Measurements from ENCODE around the gene LNPEP.
"Not testable (repeated sequence)": the region's sequence is repeated elsewhere in the genome, so short reads cannot be mapped to it uniquely, and the experiment has no call there.

Gene LNPEP

GRCh38 chr5:97065475-97065874 is 129.6 kb downstream of the LNPEP start:
- DNase-seq (no peak), ATAC-seq (no peak)

DNA sequence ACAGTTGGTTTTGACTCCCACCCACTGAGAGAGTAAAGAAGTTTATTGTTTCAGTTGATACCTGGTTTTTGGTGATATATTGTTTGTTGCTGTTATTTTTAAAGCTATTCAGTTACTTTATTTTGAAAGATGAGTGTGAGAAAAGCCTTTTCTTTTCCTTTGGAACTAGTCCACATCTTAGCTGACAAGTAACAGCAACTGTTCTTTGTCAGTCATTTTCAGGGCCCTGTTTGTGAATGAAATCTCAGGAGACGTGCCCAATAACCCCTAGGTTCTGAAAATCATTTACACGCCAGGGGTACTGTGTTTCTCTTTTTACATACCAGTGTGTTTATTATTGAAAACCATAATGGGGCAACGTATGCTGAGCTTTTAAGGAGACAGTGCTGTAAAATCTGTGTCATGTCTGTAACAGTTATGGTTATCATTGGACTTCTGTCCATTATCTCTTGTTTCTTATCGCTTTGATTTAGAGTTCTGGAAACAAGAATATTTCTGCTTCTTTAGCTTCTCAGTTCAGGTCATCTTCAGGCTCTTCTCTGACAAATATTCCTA is 131.5 kb downstream of the LNPEP start:
- ATAC-seq (no peak), DNase-seq (no peak)

DNA sequence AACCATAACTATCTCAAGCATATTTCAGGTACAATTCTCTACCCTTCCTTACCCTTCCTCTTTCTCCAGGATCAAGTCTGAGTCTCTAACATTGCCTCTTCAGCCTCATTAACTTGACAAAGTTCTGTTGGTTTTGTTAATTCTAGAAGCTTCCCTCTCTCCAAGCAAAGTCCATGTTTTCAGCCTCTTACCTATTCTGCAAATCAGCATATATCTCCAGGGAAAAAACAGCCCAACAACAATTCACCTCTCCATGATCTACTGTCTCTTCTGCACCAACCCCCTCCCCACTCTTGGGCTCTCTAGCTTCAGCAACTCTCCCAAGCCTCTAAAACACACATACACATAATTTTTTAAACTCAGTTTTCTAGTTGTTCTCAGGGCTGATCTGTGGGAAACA is 134.4 kb downstream of the LNPEP start:
- no peak for ATAC-seq
- no peak for DNase-seq

GRCh38 chr5:97071101-97071500 is 135.2 kb downstream of the LNPEP start:
- ATAC-seq (no peak), DNase-seq (no peak)

DNA sequence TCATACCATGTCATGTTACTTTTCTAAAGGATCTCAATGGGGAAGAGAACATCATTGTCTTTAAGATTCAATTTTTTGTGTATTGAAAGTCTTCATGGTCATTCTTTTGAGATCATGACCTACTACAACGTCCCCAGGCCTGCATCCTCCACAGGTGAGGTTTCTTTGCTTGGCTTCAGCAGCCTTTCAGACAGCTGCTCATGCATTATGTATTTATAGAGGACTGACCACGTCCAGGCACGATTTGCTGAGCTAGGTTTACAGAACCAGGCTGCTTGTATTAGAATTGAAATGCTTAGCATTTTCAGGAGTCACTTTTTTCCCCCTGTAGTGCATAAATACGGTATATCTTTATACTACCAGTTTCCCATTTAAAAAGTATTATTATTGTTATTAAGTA is 136.1 kb downstream of the LNPEP start:
- DNase-seq (no peak), ATAC-seq (no peak)

DNA sequence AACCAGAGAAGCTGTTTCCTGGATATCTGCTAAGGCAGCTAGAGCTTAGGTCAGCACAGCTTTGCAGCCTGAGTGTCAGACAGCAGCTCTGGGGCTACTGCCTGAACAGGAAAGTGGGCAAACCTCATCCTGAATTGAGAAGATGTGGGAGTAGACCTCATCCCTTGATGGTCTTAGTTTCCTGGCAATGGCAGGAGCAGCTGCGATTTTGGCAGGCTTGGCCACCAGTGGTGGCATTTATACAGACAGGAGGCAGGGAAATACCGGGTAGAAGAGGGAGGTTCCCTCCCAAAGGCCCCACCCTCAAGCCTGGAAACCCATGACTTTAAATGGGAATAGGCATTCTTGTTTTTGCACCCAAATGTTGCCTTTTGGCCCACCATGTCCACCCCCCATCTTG is 136.8 kb downstream of the LNPEP start:
- ATAC-seq: no peak
- no peak for DNase-seq

DNA sequence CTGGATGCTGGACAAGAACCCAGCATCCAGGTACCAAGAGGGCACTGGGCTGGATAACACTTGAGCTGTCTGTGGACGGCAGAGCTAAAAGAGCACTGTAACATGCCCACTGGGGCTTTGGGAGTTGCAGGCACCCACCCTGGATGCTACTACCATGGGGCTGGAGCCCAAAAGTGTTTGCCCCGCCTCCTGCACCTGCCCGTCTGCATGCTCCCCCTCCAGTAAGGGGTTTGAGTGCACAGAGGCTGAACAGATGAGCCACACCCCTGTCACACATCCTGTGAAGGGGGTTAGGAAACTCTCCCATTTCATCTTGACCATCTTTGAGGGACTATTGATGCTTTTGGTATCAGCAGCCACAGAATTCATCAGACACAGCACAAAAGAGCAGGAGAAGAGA is 137.5 kb downstream of the LNPEP start:
- no peak for ATAC-seq
- DNase-seq: no peak

GRCh38 chr5:97074859-97075489 is 139.1 kb downstream of the LNPEP start:
- DNase-seq (no peak), ATAC-seq (no peak)

DNA sequence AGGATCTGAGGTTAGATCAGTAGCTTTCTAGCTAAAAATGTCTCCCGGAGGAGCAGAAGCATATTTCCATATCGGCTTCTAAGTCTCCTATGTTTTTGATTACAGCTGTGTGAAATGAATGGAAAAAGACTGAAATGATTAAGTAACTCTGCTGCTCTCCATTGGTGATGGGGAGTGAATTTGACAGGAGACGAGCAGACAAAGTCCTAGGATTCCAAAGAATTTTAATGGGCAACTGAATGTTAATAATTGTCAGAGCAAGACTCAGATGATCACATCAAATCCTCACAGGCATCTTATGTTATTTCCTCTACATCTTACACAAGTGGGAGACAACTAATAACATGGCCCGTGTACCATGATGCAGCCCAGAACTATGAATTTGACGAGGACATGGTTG is 139.8 kb downstream of the LNPEP start:
- no peak for DNase-seq
- ATAC-seq: no peak

GRCh38 chr5:97076098-97076497 is 140.2 kb downstream of the LNPEP start:
- DNase-seq: no peak
- no peak for ATAC-seq

- no peak for ATAC-seq
These were observed 141.4 kb downstream of the LNPEP start for GRCh38 chr5:97077246-97077645.

DNA sequence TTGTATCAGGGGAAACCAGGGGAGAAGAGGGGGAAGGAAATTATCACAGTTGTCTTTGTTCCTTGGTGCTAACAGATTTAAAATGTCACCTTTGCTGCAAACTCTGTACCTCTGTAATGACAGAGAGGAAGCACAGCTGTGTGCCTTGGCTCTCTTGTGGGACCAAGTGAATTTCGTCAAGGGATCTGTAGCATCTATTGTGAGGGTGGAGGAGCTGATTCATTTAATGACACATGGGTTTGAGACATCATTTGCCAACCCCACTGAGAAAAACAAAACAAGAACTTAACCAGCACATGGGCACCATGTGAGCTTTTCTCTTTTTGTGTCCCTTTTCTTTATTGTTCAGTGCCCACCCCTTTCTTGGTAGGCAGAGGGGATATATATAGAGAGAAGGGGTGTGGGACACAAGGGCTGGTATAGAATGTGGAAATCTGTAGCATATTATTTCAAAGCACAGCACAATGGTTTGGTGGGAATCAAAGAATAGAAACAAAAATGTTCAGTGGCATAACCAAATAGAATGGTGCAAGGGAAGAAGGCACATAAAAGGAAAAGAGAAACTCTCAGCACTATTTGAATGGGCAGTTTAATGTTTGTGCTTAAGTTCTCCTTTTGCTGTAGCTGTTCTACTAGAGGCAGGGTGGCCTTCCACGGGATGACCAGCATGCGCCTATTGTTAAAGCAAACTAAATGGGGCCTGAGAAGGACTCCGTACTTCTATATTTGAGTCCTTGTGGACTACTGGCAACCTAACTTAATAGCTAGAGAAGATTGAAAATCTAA is 143.3 kb downstream of the LNPEP start:
- DNase-seq (no peak), ATAC-seq (peak; percentile 32)

More at GRCh38 chr5:97077246-97077645, 141.4 kb downstream of the LNPEP start:
- no peak for DNase-seq

DNA sequence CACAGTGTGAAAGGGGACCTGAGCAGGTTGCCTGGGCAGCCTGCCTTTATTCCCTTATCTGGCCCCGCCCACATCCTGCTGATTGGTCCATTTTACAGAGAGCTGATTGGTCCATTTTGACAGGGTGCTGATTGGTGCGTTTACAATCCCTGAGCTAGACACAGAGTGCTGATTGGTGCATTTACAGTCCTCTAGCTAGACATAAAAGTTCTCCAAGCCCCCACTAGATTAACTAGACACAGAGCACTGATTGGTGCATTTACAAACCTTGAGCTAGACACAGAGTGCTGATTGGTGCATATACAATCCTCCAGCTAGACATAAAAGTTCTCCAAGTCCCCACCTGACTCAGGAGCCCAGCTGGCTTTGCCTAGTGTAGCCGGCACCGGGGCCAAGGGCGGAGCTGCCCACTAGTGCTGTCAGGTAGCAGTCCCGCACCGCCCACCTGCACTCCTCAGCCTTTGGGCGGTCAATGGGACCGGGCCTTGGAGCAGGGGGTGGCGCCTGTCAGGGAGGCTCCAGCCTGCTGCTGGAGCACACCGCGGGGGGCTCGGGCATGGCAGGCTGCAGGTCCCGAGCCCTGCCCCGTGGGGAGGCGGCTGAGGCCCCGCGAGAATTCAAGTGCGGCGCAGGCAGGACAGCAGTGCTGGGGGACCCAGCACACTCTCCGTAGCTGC is 149.0 kb downstream of the LNPEP start:
- DNase-seq, ATAC-seq: not testable (repeated sequence)

- no peak for DNase-seq
These were observed 149.7 kb downstream of the LNPEP start for GRCh38 chr5:97085459-97086181.

More at GRCh38 chr5:97085459-97086181, 149.7 kb downstream of the LNPEP start:
- no peak for ATAC-seq
